ENCODE measurements around the gene VIM.

VIM gene

GRCh38 chr10:17200001-17200911, 27.8 kb upstream of the VIM start:
- DNase-seq (ENCODE audit: low read depth), result peak; percentile 46
- TF ChIP-seq CTCF (conservative IDR thresholded peaks at IDR 0.05; ENCODE audit: control insufficient read depth, insufficient read depth, low read depth, low read length), result no peak

GRCh38 chr10:17200912-17201793, 26.9 kb upstream of the VIM start, which contains the start of gene TRDMT1:
TRDMT1 (minus strand) TSS chr10:17201672; CDS start chr10:17201634, 38 bp downstream.
- peak within 1 kb of the TSS; percentile 62 for H3K4me3 ChIP-seq (ENCODE audit: control insufficient read depth, low read depth, low read length)
- no peak for TF ChIP-seq CTCF (conservative IDR thresholded peaks at IDR 0.05; ENCODE audit: control insufficient read depth, insufficient read depth, low read depth, low read length)
- peak; percentile 89 for DNase-seq (ENCODE audit: low read depth)

More at GRCh38 chr10:17200001-17200911, 27.8 kb upstream of the VIM start:
- H3K4me3 ChIP-seq (ENCODE audit: control insufficient read depth, low read depth, low read length), result peak overlapping the region; percentile 62

- TF ChIP-seq CTCF (conservative IDR thresholded peaks at IDR 0.05; ENCODE audit: control insufficient read depth, insufficient read depth, low read depth, low read length), result no peak
- DNase-seq (ENCODE audit: low read depth), result no peak
- H3K4me3 ChIP-seq (ENCODE audit: control insufficient read depth, low read depth, low read length), result peak overlapping the region; percentile 62
Observed at GRCh38 chr10:17201794-17202116, 26.3 kb upstream of the VIM start.

GRCh38 chr10:17202506-17202905, 25.5 kb upstream of the VIM start:
- no peak overlapping the region for H3K4me3 ChIP-seq (ENCODE audit: control insufficient read depth, low read depth, low read length)
- no peak for TF ChIP-seq CTCF (conservative IDR thresholded peaks at IDR 0.05; ENCODE audit: control insufficient read depth, insufficient read depth, low read depth, low read length)
- no peak for DNase-seq (ENCODE audit: low read depth)

GRCh38 chr10:17202999-17203398, 25.0 kb upstream of the VIM start:
- TF ChIP-seq CTCF (conservative IDR thresholded peaks at IDR 0.05; ENCODE audit: control insufficient read depth, insufficient read depth, low read depth, low read length), result no peak
- no peak for DNase-seq (ENCODE audit: low read depth)
- H3K4me3 ChIP-seq (ENCODE audit: control insufficient read depth, low read depth, low read length), result no peak overlapping the region

GRCh38 chr10:17203416-17203815, 24.6 kb upstream of the VIM start:
- H3K4me3 ChIP-seq (ENCODE audit: control insufficient read depth, low read depth, low read length), result no peak overlapping the region
- TF ChIP-seq CTCF (conservative IDR thresholded peaks at IDR 0.05; ENCODE audit: control insufficient read depth, insufficient read depth, low read depth, low read length), result no peak

More at GRCh38 chr10:17203416-17203815, 24.6 kb upstream of the VIM start:
- no peak for DNase-seq (ENCODE audit: low read depth)

All from fibroblast of mammary gland (primary cell).